Stimulated activated CD8-positive, alpha-beta memory T cell treated with anti-CD3 and anti-CD28 coated beads, Interleukin-2, amount 100 ng/mL, for 1 hour (primary cell): ENCODE data around the gene CD4.

Source experiments
- DNase-seq, 2 donors: peaks; one replicate each; pipeline ENCODE4 v3.0.0-alpha.2; 2020; ENCODE audit warnings: low read depth in 2 of 2

CD4 gene

DNA sequence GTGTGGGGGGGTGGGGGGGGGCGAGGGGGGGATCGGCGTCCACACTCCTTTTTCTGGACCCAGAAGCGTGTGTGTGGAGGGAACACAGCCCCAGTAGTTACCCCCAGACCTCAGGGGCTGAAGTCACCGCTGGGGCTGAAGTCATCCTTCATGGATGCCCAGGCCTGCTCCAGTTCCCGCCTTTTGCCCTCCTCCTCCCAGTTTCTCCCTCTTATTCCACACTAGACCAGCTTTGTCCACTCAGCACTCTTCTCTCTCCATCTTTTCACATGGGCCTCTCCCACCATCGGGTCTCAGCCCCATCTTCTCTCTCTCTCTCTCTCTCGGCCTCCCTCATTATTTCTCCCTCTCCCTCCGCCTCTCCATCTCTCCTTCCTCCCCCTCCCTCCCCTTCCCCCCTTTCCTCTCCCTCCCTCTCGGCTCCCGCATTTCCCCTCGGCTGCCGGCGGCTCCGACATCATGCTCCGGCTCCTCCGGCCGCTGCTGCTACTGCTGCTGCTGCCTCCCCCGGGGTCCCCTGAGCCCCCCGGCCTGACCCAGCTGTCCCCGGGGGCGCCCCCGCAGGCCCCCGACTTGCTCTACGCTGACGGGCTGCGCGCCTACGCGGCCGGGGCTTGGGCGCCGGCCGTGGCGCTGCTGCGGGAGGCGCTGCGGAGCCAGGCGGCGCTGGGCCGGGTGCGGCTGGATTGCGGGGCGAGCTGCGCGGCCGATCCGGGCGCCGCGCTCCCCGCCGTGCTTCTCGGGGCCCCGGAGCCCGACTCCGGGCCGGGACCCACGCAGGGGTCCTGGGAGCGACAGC lies 38.9 kb downstream of the CD4 start, which contains the start of gene P3H3:
Gene P3H3, plus strand, starts transcription at position 426 of the 799 bp plus-strand sequence. Its CDS starts 34 bp downstream, at position 460.
- no peak for DNase-seq

- peak in 1 of 2 donors; percentile 22 for DNase-seq
Measured at GRCh38 chr12:6828781-6829535, 39.6 kb downstream of the CD4 start.

DNA sequence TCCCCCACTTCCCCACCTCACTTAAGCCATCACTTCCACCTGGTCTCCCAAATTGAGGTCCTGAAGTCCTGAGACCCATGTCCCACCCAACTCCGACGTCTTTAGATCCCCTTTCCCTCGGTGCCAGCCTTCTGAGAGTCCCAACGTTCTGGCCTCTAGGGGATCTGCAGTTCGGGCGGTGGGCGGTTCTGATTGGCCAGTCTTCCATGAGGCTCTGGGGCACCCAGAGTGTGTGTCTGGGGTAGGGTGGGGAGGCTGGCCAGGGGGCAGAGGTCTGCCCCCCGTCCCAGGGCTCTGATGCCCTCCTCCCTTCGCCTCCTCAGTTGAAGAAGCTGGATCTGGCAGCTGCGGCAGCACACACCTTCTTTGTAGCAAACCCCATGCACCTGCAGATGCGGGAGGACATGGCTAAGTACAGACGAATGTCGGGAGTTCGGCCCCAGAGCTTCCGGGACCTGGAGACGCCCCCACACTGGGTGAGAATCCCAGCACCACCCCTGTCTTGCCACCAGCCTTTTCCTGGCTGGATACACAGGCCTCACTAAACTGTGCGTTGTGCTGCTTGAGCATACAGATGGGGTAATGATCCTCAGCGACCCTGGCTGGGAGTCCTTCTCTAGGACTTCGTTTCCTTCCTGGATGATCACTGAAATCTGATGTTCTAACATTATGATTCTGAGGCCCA lies 40.4 kb downstream of the CD4 start:
- no peak for DNase-seq

DNA sequence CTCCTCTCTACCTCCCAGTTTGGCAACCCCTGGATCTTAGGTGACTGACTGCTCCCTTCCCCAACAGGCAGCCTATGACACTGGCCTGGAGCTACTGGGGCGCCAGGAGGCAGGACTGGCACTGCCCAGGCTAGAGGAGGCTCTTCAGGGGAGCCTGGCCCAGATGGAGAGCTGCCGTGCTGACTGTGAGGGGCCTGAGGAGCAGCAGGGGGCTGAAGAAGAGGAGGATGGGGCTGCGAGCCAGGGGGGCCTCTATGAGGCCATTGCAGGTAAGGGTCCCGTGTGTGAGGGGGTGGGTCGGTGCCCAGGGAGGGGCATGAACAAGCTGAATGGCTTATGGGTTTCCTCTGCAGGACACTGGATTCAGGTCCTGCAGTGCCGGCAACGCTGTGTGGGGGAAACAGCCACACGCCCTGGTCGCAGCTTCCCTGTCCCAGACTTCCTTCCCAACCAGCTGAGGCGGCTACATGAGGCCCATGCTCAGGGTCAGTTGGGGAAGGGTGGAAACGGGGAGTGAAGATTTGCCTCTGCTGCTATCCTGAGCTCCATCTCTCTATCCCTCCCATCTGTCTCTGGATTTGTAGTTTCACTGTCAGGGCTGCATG lies 41.1 kb downstream of the CD4 start:
- DNase-seq = no peak

- DNase-seq = no peak
Measured at GRCh38 chr12:6830999-6831398, 41.7 kb downstream of the CD4 start.

- DNase-seq = no peak
Measured at GRCh38 chr12:6831450-6831995, 42.2 kb downstream of the CD4 start.

GRCh38 chr12:6832125-6832524 lies 42.8 kb downstream of the CD4 start:
- DNase-seq = no peak

- no peak for DNase-seq
Measured at GRCh38 chr12:6833189-6833890, 44.0 kb downstream of the CD4 start.

DNA sequence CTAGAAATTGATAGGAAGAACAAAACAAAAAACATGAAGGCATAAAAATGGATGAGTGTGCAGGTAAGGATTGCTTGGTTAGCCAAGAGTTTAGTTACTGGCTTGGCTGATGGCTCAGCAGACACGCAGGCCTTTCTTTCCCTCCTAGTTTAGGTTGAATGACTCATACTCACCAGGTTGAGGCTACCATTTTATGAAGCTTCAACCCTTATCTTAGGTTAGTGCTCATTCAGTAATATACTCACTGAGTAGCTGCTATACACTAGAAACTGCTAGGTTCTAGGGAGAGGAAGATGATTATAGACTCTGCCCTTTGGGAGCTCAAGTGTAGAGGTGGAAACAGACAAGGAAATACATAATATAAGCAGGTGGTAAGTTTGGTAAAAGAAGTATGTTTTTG lies 44.9 kb downstream of the CD4 start:
- DNase-seq = no peak

- no peak for DNase-seq
Measured at GRCh38 chr12:6834873-6835272, 45.5 kb downstream of the CD4 start.

GRCh38 chr12:6836851-6837250 lies 47.5 kb downstream of the CD4 start:
- no peak for DNase-seq

DNA sequence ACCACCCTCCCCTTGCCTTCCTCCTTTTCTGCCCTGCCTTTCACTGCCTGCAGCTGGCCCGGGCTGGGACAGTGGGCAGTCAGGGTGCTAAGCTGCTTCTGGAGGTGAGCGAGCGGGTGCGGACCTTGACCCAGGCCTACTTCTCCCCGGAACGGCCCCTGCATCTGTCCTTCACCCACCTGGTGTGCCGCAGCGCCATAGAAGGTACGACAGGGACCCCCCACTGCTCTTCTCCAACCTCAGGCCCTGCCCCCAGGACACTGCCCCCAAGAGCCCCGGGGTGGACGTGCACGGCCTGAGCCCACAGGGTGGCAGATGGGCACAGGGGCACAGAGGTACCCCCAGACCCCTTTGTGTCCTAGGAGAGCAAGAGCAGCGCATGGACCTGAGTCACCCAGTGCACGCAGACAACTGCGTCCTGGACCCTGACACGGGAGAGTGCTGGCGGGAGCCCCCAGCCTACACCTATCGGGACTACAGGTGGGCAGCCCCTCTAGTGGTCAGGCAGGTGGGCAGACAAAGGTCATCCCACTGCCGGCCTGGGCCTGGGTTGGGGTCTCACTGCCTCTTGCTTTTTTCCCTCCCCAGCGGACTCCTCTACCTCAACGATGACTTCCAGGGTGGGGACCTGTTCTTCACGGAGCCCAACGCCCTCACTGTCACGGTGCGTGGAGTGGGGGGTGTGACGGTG lies 48.2 kb downstream of the CD4 start:
- DNase-seq = no peak

- no peak for DNase-seq
Measured at GRCh38 chr12:6838854-6839253, 49.5 kb downstream of the CD4 start.

DNA sequence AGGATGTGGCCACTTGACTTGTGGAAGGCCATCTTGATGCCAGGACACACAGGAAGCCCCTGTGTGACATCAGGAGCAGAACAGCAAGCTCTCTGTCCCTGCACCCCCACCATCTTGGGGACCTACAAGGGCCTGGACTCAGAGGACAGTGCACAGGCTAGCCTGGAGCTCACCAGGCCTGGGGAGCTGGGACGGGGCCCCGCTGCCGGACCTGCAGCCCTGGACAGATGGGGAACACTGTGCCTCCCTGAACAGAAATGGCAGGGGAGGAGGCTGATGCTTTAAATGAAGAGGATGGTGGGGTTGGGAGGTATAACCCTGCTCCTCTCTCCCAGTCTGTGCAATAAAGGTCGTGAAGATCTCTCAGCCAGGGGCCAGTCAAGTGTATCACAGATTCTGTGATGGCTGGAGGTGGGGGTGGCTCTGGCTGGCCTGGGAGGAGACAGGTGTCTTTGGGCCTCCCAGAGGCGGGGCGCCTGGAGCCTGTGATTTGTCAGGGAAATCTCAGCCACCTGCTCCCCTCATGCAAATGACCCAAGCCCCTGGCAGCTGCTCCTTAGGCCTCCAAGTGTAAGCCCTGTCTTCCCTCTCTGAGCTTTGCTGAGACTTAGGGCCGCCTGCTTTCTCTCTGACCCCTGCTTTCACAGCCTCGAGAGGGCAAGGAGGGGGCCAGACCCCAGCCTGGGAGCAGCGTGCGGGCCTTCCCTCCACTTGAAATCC lies 50.3 kb downstream of the CD4 start:
- DNase-seq = no peak

DNA sequence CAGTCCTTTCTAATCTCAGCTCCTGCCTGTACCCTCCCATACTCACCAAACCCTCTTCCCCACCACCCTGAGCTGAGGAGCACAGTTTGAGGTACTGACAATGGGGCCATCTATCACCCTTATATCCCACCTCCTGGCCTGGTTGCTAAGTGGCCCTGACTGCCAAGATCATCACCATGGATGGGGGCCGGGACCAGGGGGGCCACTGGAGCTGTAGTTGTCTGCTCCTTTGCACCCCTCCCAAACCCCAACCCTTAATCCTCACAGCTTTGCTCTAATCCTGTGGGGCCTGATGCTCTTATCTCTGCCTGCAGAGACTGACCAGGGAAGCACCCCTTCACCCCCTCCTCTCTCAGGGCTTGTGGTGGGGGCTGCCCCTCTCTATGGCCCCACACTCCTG lies 51.0 kb downstream of the CD4 start:
- DNase-seq = no peak

DNA sequence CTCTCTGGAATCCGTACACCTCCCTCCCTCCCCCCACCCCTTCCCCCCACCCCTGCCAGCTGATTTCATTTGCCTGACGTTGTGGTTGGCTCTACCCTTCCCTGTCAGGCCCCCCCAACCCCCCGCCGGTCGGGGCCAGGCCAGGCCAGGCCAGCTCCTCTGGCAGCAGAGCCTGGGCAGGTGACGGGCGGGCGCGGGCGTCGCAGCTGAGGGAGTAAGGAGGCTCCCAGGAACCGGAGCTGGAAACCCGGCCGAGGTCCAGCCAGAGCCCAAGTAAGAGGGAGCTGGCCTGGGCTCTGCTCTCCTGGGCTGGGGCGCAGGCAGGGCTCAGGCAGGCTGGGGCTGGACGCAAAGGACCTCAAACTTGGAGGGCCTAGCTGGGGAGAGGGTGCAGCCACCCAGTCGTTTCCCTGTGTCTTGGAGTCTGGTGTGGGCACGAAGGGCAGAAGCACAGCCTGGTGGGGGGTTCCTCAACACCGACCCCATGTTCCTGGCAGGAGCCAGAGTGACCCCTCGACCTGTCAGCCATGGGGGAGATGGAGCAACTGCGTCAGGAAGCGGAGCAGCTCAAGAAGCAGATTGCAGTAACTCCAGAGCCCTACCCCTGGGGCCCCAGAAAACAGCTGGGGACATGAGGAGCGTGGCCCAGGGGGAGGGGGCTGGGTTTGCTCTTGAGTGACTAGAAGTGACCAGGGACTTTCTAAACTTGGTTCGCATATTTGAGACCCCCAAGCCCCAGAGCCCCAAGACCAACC lies 51.6 kb downstream of the CD4 start, which contains the start of gene GNB3:
Gene GNB3, plus strand, starts transcription at position 165 of the 755 bp plus-strand sequence. Its CDS starts 363 bp downstream, at position 528.
- DNase-seq = no peak

GRCh38 chr12:6842075-6842474 lies 52.7 kb downstream of the CD4 start:
- no peak for DNase-seq

- no peak for DNase-seq
Measured at GRCh38 chr12:6843118-6843902, 54.0 kb downstream of the CD4 start.
